GM19351 (cell line): ENCODE data around the gene COMMD9.

Experiments
- ATAC-seq: cut with Tn5 transposase; IDR thresholded peaks from one replicate; pipeline ENCODE4 v1.9.1; 2021; ENCODE audit warnings: mild to moderate bottlenecking, moderate library complexity; ENCODE audit not compliant: unreplicated experiment

Gene COMMD9

DNA sequence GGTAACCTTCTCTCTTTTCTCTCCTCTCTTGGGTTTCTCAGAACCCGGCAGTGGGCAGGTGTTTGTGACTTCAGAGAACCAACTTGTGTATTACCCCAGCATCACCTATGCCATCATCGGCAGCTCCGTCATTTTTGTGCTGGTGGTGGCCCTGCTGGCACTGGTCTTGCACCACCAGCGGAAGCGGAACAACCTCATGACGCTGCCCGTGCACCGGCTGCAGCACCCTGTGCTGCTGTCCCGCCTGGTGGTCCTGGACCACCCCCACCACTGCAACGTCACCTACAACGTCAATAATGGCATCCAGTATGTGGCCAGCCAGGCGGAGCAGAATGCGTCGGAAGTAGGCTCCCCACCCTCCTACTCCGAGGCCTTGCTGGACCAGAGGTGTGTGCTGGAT, 62.2 kb downstream of the COMMD9 start:
- no peak for ATAC-seq

DNA sequence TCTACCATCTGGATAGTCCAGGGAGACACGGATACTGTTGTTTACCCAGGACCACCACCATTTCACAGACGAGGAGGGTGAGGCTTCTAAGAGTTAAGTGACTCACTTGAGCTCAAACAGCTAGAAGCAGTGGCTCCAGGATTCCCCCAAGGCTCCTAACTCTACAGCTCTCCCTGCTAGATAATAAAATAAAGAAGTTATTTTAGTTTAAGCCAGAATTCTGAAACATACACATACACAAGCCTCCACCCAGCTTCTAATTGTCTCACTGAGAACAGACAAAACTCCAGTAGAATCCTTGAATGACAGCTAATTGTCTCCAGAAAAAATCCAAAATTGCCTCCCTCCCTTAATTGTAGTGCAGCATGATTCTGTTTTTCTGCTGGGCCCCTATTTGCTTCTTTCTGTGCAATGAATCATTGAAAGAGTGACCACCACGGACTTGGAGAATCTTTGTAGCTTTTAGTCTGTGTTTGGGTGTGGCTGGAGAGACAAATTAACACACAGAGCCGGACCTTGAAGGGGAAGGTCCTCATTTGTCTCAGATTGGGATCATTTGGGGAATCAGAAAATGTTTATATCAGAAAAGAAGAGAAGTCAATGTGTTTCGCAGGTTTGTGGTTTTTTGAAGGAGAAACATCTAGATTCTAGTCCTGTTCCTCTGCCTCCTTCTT, 64.9 kb downstream of the COMMD9 start:
- no peak for ATAC-seq

DNA sequence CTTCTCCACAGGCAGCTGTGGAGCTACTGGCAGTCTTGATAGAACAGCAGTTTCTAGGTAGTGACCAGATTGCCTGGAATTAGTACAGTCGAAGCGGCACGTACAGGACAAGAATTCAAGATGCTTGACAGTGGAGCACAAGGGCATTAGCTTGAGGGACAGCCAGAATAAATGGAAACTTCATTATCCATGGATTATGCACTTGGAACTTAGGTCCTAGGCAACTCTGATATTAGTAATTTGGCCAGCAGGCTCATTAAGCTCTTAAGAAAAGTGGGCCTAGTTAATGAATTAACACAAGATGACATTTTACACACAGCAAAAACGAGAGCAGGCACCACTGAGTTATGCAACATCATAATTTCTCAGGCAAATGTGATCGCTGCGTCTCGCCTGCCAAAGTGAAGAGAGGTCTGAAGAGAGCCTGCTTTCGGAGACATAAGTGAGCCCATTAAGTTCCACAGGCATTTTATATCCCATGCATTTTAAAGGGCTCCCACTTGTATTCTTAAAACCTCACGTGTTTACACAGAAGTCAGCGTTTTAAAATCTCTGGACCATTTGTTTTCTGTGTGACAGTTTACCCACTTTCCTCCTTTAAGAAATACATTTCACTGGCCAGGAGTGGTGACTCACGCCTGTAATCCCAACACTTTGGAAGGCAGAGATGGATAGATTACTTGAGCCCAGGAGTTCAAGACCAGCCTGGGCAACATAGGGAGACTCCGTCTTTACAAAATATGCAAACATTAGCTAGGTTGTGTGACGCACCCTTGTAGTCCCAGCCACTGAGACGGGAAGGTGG, 66.2 kb downstream of the COMMD9 start:
- no peak for ATAC-seq
